ENCODE data around the gene SELENON. TPM values are rescaled to one million over a fixed set of nuclear protein-coding genes. Genes with fewer than 3 reads are reported as not detected.

SELENON gene
- total and polyA plus RNA-seq, 2 experiments from 2014 or later, result 9.0 to 49.7 TPM

GRCh38 chr1:25867210-25867991, 67.4 kb downstream of the SELENON start:
- H3F3A ChIP-seq (ENCODE audit: insufficient read depth), result no peaks in the 10 kb centered on the region
- H3K36me3 ChIP-seq (ENCODE audit: low read depth), result peaks cover 3% of the 10 kb centered on the region; the same call in 1 of the 2 replicates
- no peak overlapping the region for H3K4me2 ChIP-seq (ENCODE audit: unreplicated experiment)
- H3K27me3 ChIP-seq (replicated peaks; ENCODE audit: insufficient read depth), result no peaks in the 10 kb centered on the region
- in situ Hi-C loops (cut with MboI), result no loop called here
- TF ChIP-seq EZH2 (IDR thresholded peaks at IDR 0.05; ENCODE audit: insufficient read depth, poor library complexity, severe bottlenecking), result no peak
- TF ChIP-seq EZH2phosphoT487 (IDR thresholded peaks at IDR 0.05; ENCODE audit: insufficient read depth, low read depth), result no peak
- H3K4me1 ChIP-seq (ENCODE audit: insufficient read depth), result no peaks in the 10 kb centered on the region
- H3K9me2 ChIP-seq (ENCODE audit: insufficient read depth), result no peaks in the 10 kb centered on the region
- H3K27ac ChIP-seq, result no peak overlapping the region
- H3K79me2 ChIP-seq (ENCODE audit: insufficient read depth), result peaks cover 12% of the 10 kb centered on the region
- H3K9me3 ChIP-seq (ENCODE audit: low read depth), result no peaks in the 10 kb centered on the region
- 91 to 93% methylated on average over 9 of the region's 9 CpGs for WGBS, 2 experiments (ENCODE audit: low coverage in 1 of 2, low lambda C conversion rate in 2 of 2, missing lambda C conversion rate in 2 of 2)
- no peak overlapping the region for H3K4me3 ChIP-seq
- H3K9ac ChIP-seq, result no peak overlapping the region
- no peak overlapping the region for H2AFZ ChIP-seq
- no peaks in the 10 kb centered on the region for H4K20me1 ChIP-seq (ENCODE audit: insufficient read depth)
- no peak for DNase-seq

Other genes starting within 250 kb of the SELENON start
- 0.51 and 1.1 TPM in 2 replicates for gene MAN1C1, start 183.4 kb upstream of the SELENON start, total RNA-seq (2014; rRNA removed; shearing (Covaris generic))
- 0.29 and 0.43 TPM in 2 replicates for gene MAN1C1, start 183.4 kb upstream of the SELENON start, polyA plus RNA-seq (2016; fragmentation: Nextera tagmentation; extraction: Ambion mirVana)
- 57.2 and 58.3 TPM in 2 replicates for gene MTFR1L, start 19.8 kb downstream of the SELENON start, total RNA-seq (2014; rRNA removed; shearing (Covaris generic))
- 74.2 and 78.1 TPM in 2 replicates for gene MTFR1L, start 19.8 kb downstream of the SELENON start, polyA plus RNA-seq (2016; fragmentation: Nextera tagmentation; extraction: Ambion mirVana)
- 1.6 and 2.2 TPM in 2 replicates for gene AUNIP, start 59.3 kb downstream of the SELENON start, total RNA-seq (2014; rRNA removed; shearing (Covaris generic))
- gene AUNIP, start 59.3 kb downstream of the SELENON start, polyA plus RNA-seq (2016; fragmentation: Nextera tagmentation; extraction: Ambion mirVana), result 2.3 and 3.2 TPM in 2 replicates
- gene PAQR7, start 75.5 kb downstream of the SELENON start, total RNA-seq (2014; rRNA removed; shearing (Covaris generic)), result 18.6 and 20.6 TPM in 2 replicates
- gene PAQR7, start 75.5 kb downstream of the SELENON start, polyA plus RNA-seq (2016; fragmentation: Nextera tagmentation; extraction: Ambion mirVana), result 12.7 and 12.9 TPM in 2 replicates
- 44.8 and 45.2 TPM in 2 replicates for gene STMN1, start 106.2 kb downstream of the SELENON start, total RNA-seq (2014; rRNA removed; shearing (Covaris generic))
- 299 and 301 TPM in 2 replicates for gene STMN1, start 106.2 kb downstream of the SELENON start, polyA plus RNA-seq (2016; fragmentation: Nextera tagmentation; extraction: Ambion mirVana)
- 10.7 and 11.9 TPM in 2 replicates for gene PAFAH2, start 197.9 kb downstream of the SELENON start, total RNA-seq (2014; rRNA removed; shearing (Covaris generic))
- 9.5 and 10.0 TPM in 2 replicates for gene PAFAH2, start 197.9 kb downstream of the SELENON start, polyA plus RNA-seq (2016; fragmentation: Nextera tagmentation; extraction: Ambion mirVana)
- 3.4 and 5.5 TPM in 2 replicates for gene EXTL1, start 221.6 kb downstream of the SELENON start, total RNA-seq (2014; rRNA removed; shearing (Covaris generic))
- 5.9 and 6.4 TPM in 2 replicates for gene EXTL1, start 221.6 kb downstream of the SELENON start, polyA plus RNA-seq (2016; fragmentation: Nextera tagmentation; extraction: Ambion mirVana)
- not detected in 2 replicates for gene SLC30A2, start 245.9 kb downstream of the SELENON start, total RNA-seq (2014; rRNA removed; shearing (Covaris generic))
- 0.14 TPM in 1 of 2 replicates, not detected in the other for gene SLC30A2, start 245.9 kb downstream of the SELENON start, polyA plus RNA-seq (2016; fragmentation: Nextera tagmentation; extraction: Ambion mirVana)

All from GM23248 (cell line).